CD4-positive, alpha-beta T cell treated with Interleukin-4 for 1 hour (primary cell): Measurements from ENCODE around the gene VWA3B.

Source experiments
- DNase-seq, 2 donors: peaks; one replicate each; pipeline ENCODE4 v3.0.0-alpha.2; 2020 to 2022

The VWA3B gene

GRCh38 chr2:98341241-98341640, 254.3 kb downstream of the VWA3B start:
- DNase-seq, result no peak

- DNase-seq, result no peak
These were observed 256.3 kb downstream of the VWA3B start for GRCh38 chr2:98343285-98343684.

- no peak for DNase-seq
These were observed 259.6 kb downstream of the VWA3B start, which contains the start of gene CNGA3 for GRCh38 chr2:98346311-98347236. TSS of gene CNGA3 (plus strand) at chr2:98346456. CDS start at chr2:98369976, 23,520 bp downstream.

- DNase-seq, result no peak
These were observed 260.5 kb downstream of the VWA3B start for GRCh38 chr2:98347298-98348065.

GRCh38 chr2:98348066-98348561, 261.1 kb downstream of the VWA3B start:
- no peak for DNase-seq

- no peak for DNase-seq
These were observed 263.4 kb downstream of the VWA3B start for GRCh38 chr2:98350411-98350810.

- no peak for DNase-seq
These were observed 268.9 kb downstream of the VWA3B start for GRCh38 chr2:98355881-98356280.

GRCh38 chr2:98356729-98357128, 269.8 kb downstream of the VWA3B start:
- DNase-seq, result no peak

GRCh38 chr2:98357849-98358248, 270.9 kb downstream of the VWA3B start:
- no peak for DNase-seq

- no peak for DNase-seq
These were observed 273.0 kb downstream of the VWA3B start for GRCh38 chr2:98359986-98360385.
